NCI-H2171 treated with DMSO at 0.1 percent for 48 hours (cell line): ENCODE measurements around the gene RPL7A.
A peak's percentile ranks its signal among the peaks of the same experiment; 100 is the strongest.
"Not testable (repeated sequence)": the region's sequence is repeated elsewhere in the genome, so short reads cannot be mapped to it uniquely, and the experiment has no call there.

ENCODE experiments used
- DNase-seq: peaks from one replicate; lab custom pipeline; 2025; lab: John Stamatoyannopoulos, UW

RPL7A gene

GRCh38 chr9:133327834-133328484 is 20.1 kb upstream of the RPL7A start:
- DNase-seq: no peak

GRCh38 chr9:133329306-133330156 is 18.5 kb upstream of the RPL7A start:
- DNase-seq: peak; percentile 44

GRCh38 chr9:133331221-133331620 is 16.8 kb upstream of the RPL7A start:
- no peak for DNase-seq

- DNase-seq: no peak
Measured at GRCh38 chr9:133331641-133332380, 16.2 kb upstream of the RPL7A start.

- DNase-seq: no peak
Measured at GRCh38 chr9:133332381-133332730, 15.7 kb upstream of the RPL7A start.

GRCh38 chr9:133333011-133333410 is 15.0 kb upstream of the RPL7A start:
- DNase-seq: no peak

GRCh38 chr9:133333566-133333965 is 14.5 kb upstream of the RPL7A start:
- no peak for DNase-seq

GRCh38 chr9:133334161-133334560 is 13.9 kb upstream of the RPL7A start:
- no peak for DNase-seq

GRCh38 chr9:133334888-133335287 is 13.1 kb upstream of the RPL7A start:
- DNase-seq: not testable (repeated sequence)

GRCh38 chr9:133335924-133336811 is 11.8 kb upstream of the RPL7A start, which contains the start of gene SURF6:
SURF6 (minus strand) TSS chr9:133336188; CDS start chr9:133336132, 56 bp downstream.
- DNase-seq: peak; percentile 97

- no peak for DNase-seq
Measured at GRCh38 chr9:133339641-133340040, 8.4 kb upstream of the RPL7A start.

- DNase-seq: no peak
Measured at GRCh38 chr9:133340256-133340655, 7.8 kb upstream of the RPL7A start.

- no peak for DNase-seq
Measured at GRCh38 chr9:133340916-133341315, 7.1 kb upstream of the RPL7A start.

GRCh38 chr9:133341369-133342068 is 6.5 kb upstream of the RPL7A start:
- DNase-seq: no peak

GRCh38 chr9:133342069-133342406 is 6.0 kb upstream of the RPL7A start:
- no peak for DNase-seq

GRCh38 chr9:133342570-133342969 is 5.4 kb upstream of the RPL7A start:
- DNase-seq: no peak

GRCh38 chr9:133344071-133344470 is 3.9 kb upstream of the RPL7A start:
- DNase-seq: no peak

GRCh38 chr9:133344979-133345378 is 3.0 kb upstream of the RPL7A start:
- no peak for DNase-seq

GRCh38 chr9:133345596-133345995 is 2.4 kb upstream of the RPL7A start:
- DNase-seq: no peak

- no peak for DNase-seq
Measured at GRCh38 chr9:133346021-133346785, 1.8 kb upstream of the RPL7A start.
